OCI-LY3 (cell line): ENCODE measurements around the gene GFI1B.
"Not testable (repeated sequence)": the region's sequence is repeated elsewhere in the genome, so short reads cannot be mapped to it uniquely, and the experiment has no call there.

Experiments used
- CTCF ChIP-seq: fragments of 200-600, 300-600 bp; sonication (generic); IDR thresholded peaks from 2 replicates; pipeline ENCODE4 v1.5.1; 2014; ENCODE audit warnings: antibody characterized with exemption, low read length, low read depth
- EZH2phosphoT487 ChIP-seq: fragments of 200-600 bp; shearing (Covaris generic); IDR thresholded peaks from 2 replicates; pipeline ENCODE4 v1.6.1; 2018; ENCODE audit warnings: antibody characterized with exemption, mixed run types, low read depth

- not testable (repeated sequence) for TF ChIP-seq CTCF, EZH2phosphoT487
These were observed 11.6 kb downstream of the GFI1B start for GRCh38 chr9:132989998-132990557.
